ENCODE measurements around the gene MARCHF3. TPM values are rescaled to one million over a fixed set of nuclear protein-coding genes. Genes with fewer than 3 reads are reported as not detected.

MARCHF3 gene
- total RNA-seq, 1 donor from 2014 or later, result 16.5 TPM

GRCh38 chr5:126998201-126998631 lies 32.1 kb downstream of the MARCHF3 start:
- Mint-ChIP-seq H3K9me3 (ENCODE audit: unreplicated experiment) (no peaks in the 10 kb centered on the region), H3K27me3 (ENCODE audit: low read depth, unreplicated experiment) (no peaks in the 10 kb centered on the region), H3K4me3 (ENCODE audit: unreplicated experiment) (no peak overlapping the region), H3K27ac (ENCODE audit: unreplicated experiment) (no peak overlapping the region), H3K36me3 (ENCODE audit: low read depth, unreplicated experiment) (no peaks in the 10 kb centered on the region), H3K4me1 (ENCODE audit: low read depth, unreplicated experiment) (peaks cover 37% of the 10 kb centered on the region)
- Histone ChIP-seq H3K4me2 (ENCODE audit: low read length) (peak overlapping the region; percentile 1), H3K36me3 (ENCODE audit: insufficient read depth, low read length) (no peaks in the 10 kb centered on the region), H4K20me1 (ENCODE audit: insufficient read depth, low read length) (no peaks in the 10 kb centered on the region), H3K27ac (ENCODE audit: low read depth, low read length) (no peak overlapping the region), H3K79me2 (ENCODE audit: insufficient read depth, low read length) (no peaks in the 10 kb centered on the region), H3K4me1 (ENCODE audit: insufficient read depth, low read length) (peaks cover 18% of the 10 kb centered on the region), H3K9ac (ENCODE audit: low read length) (no peak overlapping the region), H2AFZ (ENCODE audit: low read depth, low read length) (no peak overlapping the region), H3K9me3 (ENCODE audit: insufficient read depth, low read depth, low read length) (no peaks in the 10 kb centered on the region), H3K27me3 (ENCODE audit: insufficient read depth, low read length) (no peaks in the 10 kb centered on the region), H3K4me3 (ENCODE audit: insufficient read depth, low read depth, low read length) (no peak overlapping the region)
- no peak for FAIRE-seq
- TF ChIP-seq CTCF (IDR thresholded peaks at IDR 0.05; ENCODE audit: insufficient read depth, low read depth, low read length), result no peak
- TF ChIP-seq EZH2 (IDR thresholded peaks at IDR 0.05; ENCODE audit: insufficient read depth, low read length), result no peak
- peak; percentile 41 for DNase-seq (ENCODE audit: low read depth)

- Histone ChIP-seq H3K27me3 (ENCODE audit: insufficient read depth, low read length) (no peaks in the 10 kb centered on the region), H3K4me1 (ENCODE audit: insufficient read depth, low read length) (peaks cover 2% of the 10 kb centered on the region), H3K4me3 (ENCODE audit: insufficient read depth, low read depth, low read length) (no peak overlapping the region), H3K27ac (ENCODE audit: low read depth, low read length) (no peak overlapping the region), H3K36me3 (ENCODE audit: insufficient read depth, low read length) (no peaks in the 10 kb centered on the region), H2AFZ (ENCODE audit: low read depth, low read length) (no peak overlapping the region), H3K79me2 (ENCODE audit: insufficient read depth, low read length) (no peaks in the 10 kb centered on the region), H4K20me1 (ENCODE audit: insufficient read depth, low read length) (no peaks in the 10 kb centered on the region), H3K9ac (ENCODE audit: low read length) (no peak overlapping the region), H3K4me2 (ENCODE audit: low read length) (no peak overlapping the region), H3K9me3 (ENCODE audit: insufficient read depth, low read depth, low read length) (no peaks in the 10 kb centered on the region)
- no peak for DNase-seq (ENCODE audit: low read depth)
- Mint-ChIP-seq H3K27me3 (ENCODE audit: low read depth, unreplicated experiment) (no peaks in the 10 kb centered on the region), H3K36me3 (ENCODE audit: low read depth, unreplicated experiment) (no peaks in the 10 kb centered on the region), H3K4me3 (ENCODE audit: unreplicated experiment) (no peak overlapping the region), H3K27ac (ENCODE audit: unreplicated experiment) (no peak overlapping the region), H3K9me3 (ENCODE audit: unreplicated experiment) (no peaks in the 10 kb centered on the region), H3K4me1 (ENCODE audit: low read depth, unreplicated experiment) (peaks cover 20% of the 10 kb centered on the region)
- FAIRE-seq, result no peak
- TF ChIP-seq CTCF (IDR thresholded peaks at IDR 0.05; ENCODE audit: insufficient read depth, low read depth, low read length) (no peak), EZH2 (IDR thresholded peaks at IDR 0.05; ENCODE audit: insufficient read depth, low read length) (no peak)
Observed at GRCh38 chr5:126995689-126996088, 34.7 kb downstream of the MARCHF3 start.

- FAIRE-seq, result no peak
- H3K9me3 Mint-ChIP-seq (ENCODE audit: unreplicated experiment), result no peaks in the 10 kb centered on the region
- no peaks in the 10 kb centered on the region for H3K27me3 Mint-ChIP-seq (ENCODE audit: low read depth, unreplicated experiment)
- Histone ChIP-seq H4K20me1 (ENCODE audit: insufficient read depth, low read length) (no peaks in the 10 kb centered on the region), H3K4me2 (ENCODE audit: low read length) (no peak overlapping the region), H3K27ac (ENCODE audit: low read depth, low read length) (no peak overlapping the region), H3K36me3 (ENCODE audit: insufficient read depth, low read length) (no peaks in the 10 kb centered on the region), H3K9ac (ENCODE audit: low read length) (no peak overlapping the region), H3K4me1 (ENCODE audit: insufficient read depth, low read length) (peaks cover 2% of the 10 kb centered on the region), H3K4me3 (ENCODE audit: insufficient read depth, low read depth, low read length) (no peak overlapping the region), H2AFZ (ENCODE audit: low read depth, low read length) (no peak overlapping the region), H3K27me3 (ENCODE audit: insufficient read depth, low read length) (no peaks in the 10 kb centered on the region), H3K9me3 (ENCODE audit: insufficient read depth, low read depth, low read length) (no peaks in the 10 kb centered on the region), H3K79me2 (ENCODE audit: insufficient read depth, low read length) (no peaks in the 10 kb centered on the region)
- no peak for TF ChIP-seq EZH2 (IDR thresholded peaks at IDR 0.05; ENCODE audit: insufficient read depth, low read length)
- H3K27ac Mint-ChIP-seq (ENCODE audit: unreplicated experiment), result no peak overlapping the region
- no peak overlapping the region for H3K4me3 Mint-ChIP-seq (ENCODE audit: unreplicated experiment)
- no peak for DNase-seq (ENCODE audit: low read depth)
- H3K36me3 Mint-ChIP-seq (ENCODE audit: low read depth, unreplicated experiment), result no peaks in the 10 kb centered on the region
- peaks cover 20% of the 10 kb centered on the region for H3K4me1 Mint-ChIP-seq (ENCODE audit: low read depth, unreplicated experiment)
Observed at GRCh38 chr5:126995039-126995438, 35.3 kb downstream of the MARCHF3 start.
